K562 (cell line): ENCODE results near the gene CISD3. TPM values are rescaled to one million over a fixed set of nuclear protein-coding genes. Genes with fewer than 3 reads are reported as not detected.

ENCODE experiments used
- CHCHD3 ChIP-seq: fragments of 250-450 bp; sonication (Bioruptor Pico); IDR thresholded peaks from 2 replicates; pipeline ENCODE4 v2.1.2; 2022; ENCODE audit warnings: mild to moderate bottlenecking
- FOXO4 ChIP-seq: fragments of 450-650 bp; formaldehyde crosslinking; IDR thresholded peaks from 2 replicates; pipeline ENCODE4 v1.4.0; 2020; ENCODE audit warnings: mild to moderate bottlenecking, moderate library complexity
- KDM1A ChIP-seq, 2 experiments: fragments of 450-650 bp; IDR thresholded peaks; 2 replicates each; pipeline ENCODE4 v1.6.1; 2016; ENCODE audit warnings: mild to moderate bottlenecking in 2 of 2
- MAFG ChIP-seq: fragments of 450-650 bp; conservative IDR thresholded peaks from 2 replicates; pipeline ENCODE4 v1.6.1; 2016; ENCODE audit warnings: missing genetic modification characterization, missing compliant biosample characterization
- POLR2G ChIP-seq: fragments of 200-400 bp; formaldehyde crosslinking; IDR thresholded peaks from 2 replicates; pipeline ENCODE4 v1.6.1; 2017; ENCODE audit warnings: low read depth, mild to moderate bottlenecking, antibody characterized with exemption, low read length, moderate library complexity
- POLR3A ChIP-seq: IDR thresholded peaks from 2 replicates; pipeline ENCODE4 v1.6.1; 2011; ENCODE audit warnings: borderline replicate concordance, mild to moderate bottlenecking, moderate library complexity; ENCODE audit not compliant: insufficient read length, insufficient read depth; ENCODE audit errors: extremely low read depth
- RBBP5 ChIP-seq: fragments of 200-600 bp; sonication (generic); IDR thresholded peaks from 2 replicates; pipeline ENCODE4 v1.6.1; 2012; ENCODE audit warnings: borderline replicate concordance, mild to moderate bottlenecking, low read length, control low read depth, inconsistent platforms; ENCODE audit not compliant: insufficient read depth, poor library complexity, severe bottlenecking
- RBM25 ChIP-seq: fragments of 200-400 bp; formaldehyde crosslinking; IDR thresholded peaks from 2 replicates; pipeline ENCODE4 v1.6.1; 2018; ENCODE audit warnings: low read length, low read depth, moderate library complexity; ENCODE audit not compliant: severe bottlenecking
- SMARCA5 ChIP-seq: fragments of 450-650 bp; IDR thresholded peaks from 2 replicates; pipeline ENCODE4 v1.6.1; 2016
- TEAD4 ChIP-seq, 2 experiments: sonication (generic) in 1 of 2; formaldehyde crosslinking in 1 of 2; IDR thresholded peaks; 2 replicates each; pipeline versions ENCODE4 v1.6.1 to v1.8.0; 2012 to 2022; ENCODE audit warnings: borderline replicate concordance in 1 of 2, inconsistent platforms in 1 of 2, low read length in 1 of 2, mild to moderate bottlenecking in 1 of 2, missing genetic modification reagents in 1 of 2
- WHSC1 ChIP-seq: IDR thresholded peaks from one replicate; pipeline ENCODE4 v1.6.1; 2012; ENCODE audit warnings: low read length, control low read depth, inconsistent platforms
- ZBTB5 ChIP-seq: fragments of 450-650 bp; IDR thresholded peaks from 2 replicates; pipeline ENCODE4 v1.6.1; 2017; ENCODE audit warnings: antibody characterized with exemption
- ZC3H8 ChIP-seq: fragments of 450-650 bp; IDR thresholded peaks from 2 replicates; pipeline ENCODE4 v1.6.1; 2017
- ZNF79 ChIP-seq: fragments of 250-450 bp; sonication (Bioruptor Pico); IDR thresholded peaks from 2 replicates; pipeline ENCODE4 v1.4.0; 2020; ENCODE audit warnings: low read depth, mild to moderate bottlenecking, moderate library complexity
- polyA plus RNA-seq, 8 experiments: library from polyadenylated mRNA; depleted of rRNA in 4 of 8; stranded (reverse) in 5 of 8; unstranded in 3 of 8; fragments of >200 nt; fragmentation: Nextera tagmentation in 2 of 8; fragmentation: Illumina TruSeq in 1 of 8; extraction: Ambion mirVana in 2 of 8; extraction: Trizol in 1 of 8; gene quantifications; 2 replicates each; pipeline versions ENCODE4 v1.2.1 to v1.2.3, GENCODE V29; 2011 to 2014; ENCODE audit warnings: inconsistent platforms in 1 of 8, missing spikeins in 1 of 8
- total RNA-seq, 7 experiments: library from RNA; depleted of rRNA in 6 of 7; stranded (reverse); fragments of >200 nt in 6 of 7; fragmentation: Illumina TruSeq in 2 of 7; extraction: Trizol in 2 of 7; gene quantifications; 2 replicates each; pipeline versions ENCODE4 v1.2.1 to v1.2.3, GENCODE V29; 2011 to 2021; ENCODE audit warnings: low replicate concordance in 1 of 7
- TF ChIP-seq, protein P1 (sequence below): fragments of 150-350 bp; conservative IDR thresholded peaks from 2 replicates; pipeline ENCODE4 v1.6.1; 2014; ENCODE audit warnings: low read length
- TF ChIP-seq, protein P2 (sequence below), 3 experiments: fragments of 200-800 bp in 1 of 3; fragments of 250-450 bp in 1 of 3; fragments of 450-650 bp in 1 of 3; sonication (Bioruptor Pico) in 1 of 3; sonication (Bioruptor generic) in 1 of 3; formaldehyde crosslinking in 1 of 3; IDR thresholded peaks; 2 replicates each; pipeline versions ENCODE4 v1.6.1 to v1.8.0; 2016 to 2022; ENCODE audit warnings: mild to moderate bottlenecking in 2 of 3, missing genetic modification characterization in 2 of 3, missing compliant biosample characterization in 1 of 3, moderate library complexity in 1 of 3

CISD3 gene
- total and polyA plus RNA-seq, 9 of the 15 experiments (the other 6 are each of a cell fraction or from before 2014, with no cell fraction given) = 5.0 to 60.7 (median 15.7) TPM

GRCh38 chr17:38702916-38703741 is 27.0 kb upstream of the CISD3 start (continued):
- TF ChIP-seq POLR3A = no peak
- TF ChIP-seq ZNF79 (CRISPR knock-in tag) = no peak
- TF ChIP-seq RBM25 = peak; percentile 21
- TF ChIP-seq ZBTB5 = no peak
- 0 out of 2 replicates have a peak, but pooled peaks have one; percentile 5 for TF ChIP-seq TEAD4 (IDR thresholded peaks at IDR 0.05; ENCODE audit: low read length)
- no peak for TF ChIP-seq TEAD4 (CRISPR knock-in tag; IDR thresholded peaks at IDR 0.05; ENCODE audit: borderline replicate concordance)
- peak; percentile 52; the same call in 1 of the 2 replicates for TF ChIP-seq SMARCA5
- no peak for TF ChIP-seq FOXO4 (CRISPR knock-in tag)
- TF ChIP-seq KDM1A (IDR thresholded peaks at IDR 0.05) = peak in 1 of 2 experiments; percentile 61; a peak in 2 of 4 replicates
- no peak for TF ChIP-seq ZC3H8
- peak; percentile 45 for TF ChIP-seq RBBP5
- no peak for TF ChIP-seq MAFG (tag)
- TF ChIP-seq, protein P1, sequence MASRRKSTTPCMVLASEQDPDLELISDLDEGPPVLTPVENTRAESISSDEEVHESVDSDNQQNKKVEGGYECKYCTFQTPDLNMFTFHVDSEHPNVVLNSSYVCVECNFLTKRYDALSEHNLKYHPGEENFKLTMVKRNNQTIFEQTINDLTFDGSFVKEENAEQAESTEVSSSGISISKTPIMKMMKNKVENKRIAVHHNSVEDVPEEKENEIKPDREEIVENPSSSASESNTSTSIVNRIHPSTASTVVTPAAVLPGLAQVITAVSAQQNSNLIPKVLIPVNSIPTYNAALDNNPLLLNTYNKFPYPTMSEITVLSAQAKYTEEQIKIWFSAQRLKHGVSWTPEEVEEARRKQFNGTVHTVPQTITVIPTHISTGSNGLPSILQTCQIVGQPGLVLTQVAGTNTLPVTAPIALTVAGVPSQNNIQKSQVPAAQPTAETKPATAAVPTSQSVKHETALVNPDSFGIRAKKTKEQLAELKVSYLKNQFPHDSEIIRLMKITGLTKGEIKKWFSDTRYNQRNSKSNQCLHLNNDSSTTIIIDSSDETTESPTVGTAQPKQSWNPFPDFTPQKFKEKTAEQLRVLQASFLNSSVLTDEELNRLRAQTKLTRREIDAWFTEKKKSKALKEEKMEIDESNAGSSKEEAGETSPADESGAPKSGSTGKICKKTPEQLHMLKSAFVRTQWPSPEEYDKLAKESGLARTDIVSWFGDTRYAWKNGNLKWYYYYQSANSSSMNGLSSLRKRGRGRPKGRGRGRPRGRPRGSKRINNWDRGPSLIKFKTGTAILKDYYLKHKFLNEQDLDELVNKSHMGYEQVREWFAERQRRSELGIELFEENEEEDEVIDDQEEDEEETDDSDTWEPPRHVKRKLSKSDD = no peak
- TF ChIP-seq, protein P2, sequence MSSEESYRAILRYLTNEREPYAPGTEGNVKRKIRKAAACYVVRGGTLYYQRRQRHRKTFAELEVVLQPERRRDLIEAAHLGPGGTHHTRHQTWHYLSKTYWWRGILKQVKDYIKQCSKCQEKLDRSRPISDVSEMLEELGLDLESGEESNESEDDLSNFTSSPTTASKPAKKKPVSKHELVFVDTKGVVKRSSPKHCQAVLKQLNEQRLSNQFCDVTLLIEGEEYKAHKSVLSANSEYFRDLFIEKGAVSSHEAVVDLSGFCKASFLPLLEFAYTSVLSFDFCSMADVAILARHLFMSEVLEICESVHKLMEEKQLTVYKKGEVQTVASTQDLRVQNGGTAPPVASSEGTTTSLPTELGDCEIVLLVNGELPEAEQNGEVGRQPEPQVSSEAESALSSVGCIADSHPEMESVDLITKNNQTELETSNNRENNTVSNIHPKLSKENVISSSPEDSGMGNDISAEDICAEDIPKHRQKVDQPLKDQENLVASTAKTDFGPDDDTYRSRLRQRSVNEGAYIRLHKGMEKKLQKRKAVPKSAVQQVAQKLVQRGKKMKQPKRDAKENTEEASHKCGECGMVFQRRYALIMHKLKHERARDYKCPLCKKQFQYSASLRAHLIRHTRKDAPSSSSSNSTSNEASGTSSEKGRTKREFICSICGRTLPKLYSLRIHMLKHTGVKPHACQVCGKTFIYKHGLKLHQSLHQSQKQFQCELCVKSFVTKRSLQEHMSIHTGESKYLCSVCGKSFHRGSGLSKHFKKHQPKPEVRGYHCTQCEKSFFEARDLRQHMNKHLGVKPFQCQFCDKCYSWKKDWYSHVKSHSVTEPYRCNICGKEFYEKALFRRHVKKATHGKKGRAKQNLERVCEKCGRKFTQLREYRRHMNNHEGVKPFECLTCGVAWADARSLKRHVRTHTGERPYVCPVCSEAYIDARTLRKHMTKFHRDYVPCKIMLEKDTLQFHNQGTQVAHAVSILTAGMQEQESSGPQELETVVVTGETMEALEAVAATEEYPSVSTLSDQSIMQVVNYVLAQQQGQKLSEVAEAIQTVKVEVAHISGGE (CRISPR knock-in tag; IDR thresholded peaks at IDR 0.05) = no peak
- no peak for TF ChIP-seq CHCHD3
- no peak for TF ChIP-seq POLR2G
- TF ChIP-seq WHSC1 = no peak
